K562 (cell line): ENCODE data around the gene SPANXB1. TPM values are rescaled to one million over a fixed set of nuclear protein-coding genes. Genes with fewer than 3 reads are reported as not detected.
"Not testable (repeated sequence)": the region's sequence is repeated elsewhere in the genome, so short reads cannot be mapped to it uniquely, and the experiment has no call there.

Experiments used
- ATAC-seq: fragments of 200-7000 bp; cut with Tn5 transposase; 3 replicates; pipeline ENCODE4 v1.9.1; 2020; ENCODE audit warnings: moderate library complexity
- Bru-seq: library from RNA; stranded (reverse); fragments of 400-500 nt; gene quantifications from one replicate; lab custom pipeline; 2021; lab: Mats Ljungman, UMichigan
- BruChase-seq, 2 experiments: library from RNA; stranded (reverse); fragments of 400-500 nt; gene quantifications; one replicate each; lab custom pipeline; 2021; lab: Mats Ljungman, UMichigan
- BruUV-seq: library from RNA; stranded (reverse); fragments of 400-500 nt; replicated peaks from 2 replicates; lab custom pipeline; 2021; lab: Mats Ljungman, UMichigan
- CTCF ChIA-PET: fragments of 300-600 bp; formaldehyde crosslinking; extraction: SDS; loops from one replicate; lab custom pipeline; 2021; ENCODE audit warnings: low intra/inter-chr PET ratio; lab: Yijun Ruan, JAX
- POLR2A ChIA-PET: fragments of 300-600, 350-650 bp; sonication (Branson Sonifier 250); formaldehyde crosslinking; extraction: SDS; loops from one replicate; lab custom pipeline; 2021; ENCODE audit warnings: antibody characterized with exemption, inconsistent platforms; lab: Yijun Ruan, JAX
- DNase-seq, 4 experiments: peaks; one replicate each; pipeline versions ENCODE4 v3.0.0 to v3.0.0-alpha.2; 2011 to 2018; ENCODE audit warnings: low spot score in 3 of 4, mixed read lengths in 3 of 4; ENCODE audit errors: extremely low read depth in 1 of 4
- FAIRE-seq: peaks from 2 replicates; lab custom pipeline; 2011; peaks lifted over from hg19 to GRCh38; lab: Jason Lieb, UNC
- H2AFZ ChIP-seq: 2 replicates; pipeline ENCODE4 v1.6.0; 2011; ENCODE audit warnings: low read depth, low read length, control low read depth, inconsistent platforms
- H3K27ac ChIP-seq: fragments of 200-600 bp; 3 replicates; pipeline ENCODE4 v1.8.0; 2011; ENCODE audit warnings: low read depth, mild to moderate bottlenecking, control low read depth, inconsistent platforms, low read length, moderate library complexity, mixed read lengths; ENCODE audit errors: extremely low read depth
- H3K27me3 ChIP-seq, 2 experiments: fragments of 300-600 bp in 1 of 2; 2 replicates in 1 of 2; 3 replicates in 1 of 2; pipeline versions ENCODE4 v1.6.0 to v1.8.0; 2011; ENCODE audit warnings: inconsistent platforms in 2 of 2, low read length in 2 of 2, mild to moderate bottlenecking in 1 of 2, mixed read lengths in 1 of 2, moderate library complexity in 1 of 2; ENCODE audit not compliant: control insufficient read depth in 2 of 2, insufficient read depth in 2 of 2
- H3K36me3 ChIP-seq: fragments of 300-600 bp; 3 replicates; pipeline ENCODE4 v1.8.0; 2011; ENCODE audit warnings: mild to moderate bottlenecking, low read length, inconsistent platforms; ENCODE audit not compliant: control insufficient read depth, insufficient read depth
- H3K4me1 ChIP-seq, 2 experiments: fragments of 200-600 bp in 1 of 2; replicated peaks in 1 of 2; 2 replicates in 1 of 2; 3 replicates in 1 of 2; pipeline versions ENCODE4 v1.5.1 to v1.8.0; 2011; ENCODE audit warnings: inconsistent platforms in 2 of 2, low read length in 2 of 2, mild to moderate bottlenecking in 1 of 2, mixed read lengths in 1 of 2, moderate library complexity in 1 of 2; ENCODE audit not compliant: control insufficient read depth in 2 of 2, insufficient read depth in 2 of 2
- H3K4me2 ChIP-seq: 2 replicates; pipeline ENCODE4 v1.6.1; 2011; ENCODE audit warnings: low read length, control low read depth, inconsistent platforms, mixed read lengths; ENCODE audit not compliant: insufficient read depth
- H3K4me3 ChIP-seq: fragments of 200-600 bp; sonication (generic), shearing (Covaris generic); 2 replicates; pipeline ENCODE4 v1.5.1; 2016; ENCODE audit warnings: control low read depth, inconsistent platforms
- H3K79me2 ChIP-seq: fragments of 200-600 bp; 3 replicates; pipeline ENCODE4 v1.8.0; 2011; ENCODE audit warnings: low read length, inconsistent platforms; ENCODE audit not compliant: control insufficient read depth, insufficient read depth
- H3K9ac ChIP-seq, 2 experiments: 2 replicates each; pipeline versions ENCODE4 v1.6.0 to v1.6.1; 2011; ENCODE audit warnings: low read depth in 2 of 2, low read length in 2 of 2, control low read depth in 1 of 2, inconsistent platforms in 1 of 2, mild to moderate bottlenecking in 1 of 2, mixed read lengths in 1 of 2; ENCODE audit not compliant: insufficient read depth in 1 of 2
- H3K9me1 ChIP-seq: one replicate; pipeline ENCODE4 v1.6.0; 2011; ENCODE audit warnings: inconsistent platforms, mild to moderate bottlenecking, low read length, moderate library complexity; ENCODE audit not compliant: control insufficient read depth, insufficient read depth
- H3K9me3 ChIP-seq: replicated peaks from 2 replicates; pipeline ENCODE4 v1.5.1; 2011; ENCODE audit warnings: low read depth, low read length, inconsistent platforms; ENCODE audit not compliant: control insufficient read depth, insufficient read depth
- H4K20me1 ChIP-seq: replicated peaks from 2 replicates; pipeline ENCODE4 v1.6.1; 2011; ENCODE audit warnings: low read length, inconsistent platforms, mixed read lengths; ENCODE audit not compliant: control insufficient read depth, insufficient read depth
- BHLHE40 ChIP-seq: IDR thresholded peaks from 2 replicates; pipeline ENCODE4 v1.6.1; 2011; ENCODE audit warnings: low read length, improper control_type of control experiment
- GABPB2 ChIP-seq: fragments of 250-450 bp; sonication (Bioruptor Pico); conservative IDR thresholded peaks from 2 replicates; pipeline ENCODE4 v1.5.1; 2021; ENCODE audit warnings: mild to moderate bottlenecking
- NCOA2 ChIP-seq, 2 experiments: fragments of 450-650 bp; IDR thresholded peaks; 2 replicates each; pipeline ENCODE4 v1.6.1; 2018; ENCODE audit warnings: mild to moderate bottlenecking in 2 of 2, moderate library complexity in 1 of 2; ENCODE audit not compliant: partially characterized antibody in 2 of 2
- NCOA4 ChIP-seq: fragments of 450-650 bp; IDR thresholded peaks from 2 replicates; pipeline ENCODE4 v1.6.1; 2018; ENCODE audit warnings: mild to moderate bottlenecking; ENCODE audit not compliant: partially characterized antibody
- NR1H2 ChIP-seq: sonication (generic); formaldehyde crosslinking; IDR thresholded peaks from 2 replicates; pipeline ENCODE4 v1.4.0; 2020; ENCODE audit warnings: mild to moderate bottlenecking, missing genetic modification reagents
- RBM34 ChIP-seq: fragments of 200-400 bp; formaldehyde crosslinking; IDR thresholded peaks from 2 replicates; pipeline ENCODE4 v1.6.1; 2018; ENCODE audit warnings: low read length, borderline replicate concordance; ENCODE audit not compliant: insufficient read depth
- SRSF7 ChIP-seq: fragments of 200-400 bp; formaldehyde crosslinking; optimal IDR thresholded peaks from 2 replicates; pipeline ENCODE3; 2017; ENCODE audit warnings: mild to moderate bottlenecking, low read depth, low read length
- ZNF133 ChIP-seq: fragments of 250-450 bp; sonication (Bioruptor Pico); IDR thresholded peaks from 2 replicates; pipeline ENCODE4 v1.4.0; 2020; ENCODE audit warnings: mild to moderate bottlenecking
- WGBS: fragments of 100-300 bp; shearing (Covaris generic); methylation state at CpG from one replicate; pipeline ENCODE4 v1.1.6; 2016; ENCODE audit warnings: low coverage, mixed read lengths; ENCODE audit not compliant: insufficient coverage; ENCODE audit errors: missing lambda C conversion rate; 5-methylcytosine and 5-hydroxymethylcytosine counted together
- in situ Hi-C: fragments of 300-500 bp; cut with MboI; formaldehyde crosslinking; loops from 4 replicates; pipeline ENCODE4 v1.15.0; 2018; ENCODE audit warnings: inconsistent platforms, mixed read lengths
- intact Hi-C: fragments of 100-400 bp; cut with micrococcal nuclease; formaldehyde crosslinking; loops from 2 replicates; pipeline ENCODE4 v1.14.2; 2022
- long read RNA-seq, 3 experiments: library from polyadenylated mRNA in 2 of 3; library from RNA in 1 of 3; unstranded in 2 of 3; stranded (forward) in 1 of 3; transcript quantifications; one replicate each; pipeline ENCODE4 v2.0.0, GENCODE V29; 2019 to 2022
- polyA minus RNA-seq, 3 experiments: library from RNA; depleted of rRNA, polyadenylated mRNA; stranded (reverse); fragments of >200 nt; gene quantifications; 2 replicates each; pipeline ENCODE4 v1.2.3, GENCODE V29; 2011
- polyA plus RNA-seq, 8 experiments: library from polyadenylated mRNA; depleted of rRNA in 4 of 8; stranded (reverse) in 5 of 8; unstranded in 3 of 8; fragments of >200 nt; fragmentation: Nextera tagmentation in 2 of 8; fragmentation: Illumina TruSeq in 1 of 8; extraction: Ambion mirVana in 2 of 8; extraction: Trizol in 1 of 8; gene quantifications; 2 replicates each; pipeline versions ENCODE4 v1.2.1 to v1.2.3, GENCODE V29; 2011 to 2014; ENCODE audit warnings: inconsistent platforms in 1 of 8, missing spikeins in 1 of 8
- total RNA-seq, 7 experiments: library from RNA; depleted of rRNA in 6 of 7; stranded (reverse); fragments of >200 nt in 6 of 7; fragmentation: Illumina TruSeq in 2 of 7; extraction: Trizol in 2 of 7; gene quantifications; 2 replicates each; pipeline versions ENCODE4 v1.2.1 to v1.2.3, GENCODE V29; 2011 to 2021; ENCODE audit warnings: low replicate concordance in 1 of 7
- TF ChIP-seq, protein P1 (sequence below), 2 experiments: IDR thresholded peaks; 2 replicates each; pipeline ENCODE4 v1.6.1; 2012; ENCODE audit warnings: improper control_type of control experiment in 2 of 2, low read depth in 2 of 2, low read length in 2 of 2, borderline replicate concordance in 1 of 2

SPANXB1 gene, protein sequence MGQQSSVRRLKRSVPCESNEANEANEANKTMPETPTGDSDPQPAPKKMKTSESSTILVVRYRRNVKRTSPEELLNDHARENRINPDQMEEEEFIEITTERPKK
- total RNA-seq (2011; cell fraction: chromatin; rRNA removed; ENCODE audit: low replicate concordance) = not detected in 2 replicates
- not detected in 2 replicates for total RNA-seq (2011; cell fraction: nucleolus; rRNA removed)
- total RNA-seq (2011; cell fraction: nucleoplasm; rRNA removed) = not detected in 2 replicates
- total RNA-seq (2014; rRNA removed) (1.1 TPM in 1 of 2 replicates, not detected in the other), total RNA-seq (2014; rRNA removed; fragmentation: Illumina TruSeq; extraction: Trizol) (not detected in 2 replicates), total RNA-seq (2015; rRNA removed; fragmentation: Illumina TruSeq; extraction: Trizol) (0.45 TPM in 1 of 2 replicates, not detected in the other), total RNA-seq (2021) (not detected in 2 replicates), polyA plus RNA-seq (2011; rRNA removed) (not detected in 2 replicates), polyA plus RNA-seq (2014; fragmentation: Illumina TruSeq; extraction: Trizol) (0.85 and 1.00 TPM in 2 replicates), polyA plus RNA-seq (2014; fragmentation: Nextera tagmentation; extraction: Ambion mirVana) (under 1 TPM; 0.70 to 0.83 TPM), polyA plus RNA-seq (2014; rRNA removed) (not detected in 2 replicates), polyA minus RNA-seq (2011; rRNA and poly(A)+ RNA removed) (not detected in 2 replicates), Bru-seq, nascent RNA (percentile 33 among the genes with signal in this experiment), BruChase-seq, experiment 1, labeled RNA remaining after a 2-hour chase (not detected), BruChase-seq, experiment 2, labeled RNA remaining after a 6-hour chase (not detected)
- polyA plus RNA-seq (2011; cell fraction: cytosol; rRNA removed) = not detected in 2 replicates
- polyA plus RNA-seq (2011; cell fraction: nucleus; rRNA removed) = not detected in 2 replicates
- polyA plus RNA-seq (2012) = 0.64 and 0.94 TPM in 2 replicates
- polyA minus RNA-seq (2011; cell fraction: cytosol; rRNA and poly(A)+ RNA removed) = not detected in 2 replicates
- polyA minus RNA-seq (2011; cell fraction: nucleus; rRNA and poly(A)+ RNA removed) = not detected in 2 replicates
- long read RNA-seq, experiment 1 = 0 reads
- long read RNA-seq, experiment 2 = 0 reads
- long read RNA-seq, experiment 3 = 0 reads

DNA sequence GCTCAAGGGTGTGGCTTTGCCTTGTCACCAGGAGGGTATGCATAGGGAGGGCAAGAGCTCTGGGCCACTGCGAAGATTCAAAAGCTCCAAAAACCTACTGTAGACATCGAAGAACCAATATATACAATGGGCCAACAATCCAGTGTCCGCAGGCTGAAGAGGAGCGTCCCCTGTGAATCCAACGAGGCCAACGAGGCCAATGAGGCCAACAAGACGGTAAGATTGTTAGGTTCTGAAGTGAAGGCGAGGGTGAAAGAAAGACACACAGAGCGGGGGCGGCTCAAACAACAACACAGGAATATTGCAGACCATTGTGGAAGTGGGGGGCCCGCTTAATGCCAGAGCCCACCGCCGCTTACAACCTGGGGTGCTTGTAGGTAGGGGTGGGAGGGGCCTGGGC lies at the start of gene SPANXB1:
SPANXB1 (plus strand) TSS at position 27 of the 400 bp plus-strand sequence; CDS start at position 127, 100 bp downstream.
- H3K9me3 ChIP-seq, FAIRE-seq, in situ Hi-C loops, ATAC-seq, H3K36me3 ChIP-seq, DNase-seq, H3K9ac ChIP-seq, H3K4me3 ChIP-seq, H4K20me1 ChIP-seq, CTCF ChIA-PET, POLR2A ChIA-PET, intact Hi-C loops, H3K27me3 ChIP-seq, H3K4me1 ChIP-seq, H3K79me2 ChIP-seq, H2AFZ ChIP-seq, H3K27ac ChIP-seq, BruUV-seq, H3K9me1 ChIP-seq, H3K4me2 ChIP-seq: not testable (repeated sequence)
- WGBS = 3% methylated on average over 10 of the region's 13 CpGs

DNA sequence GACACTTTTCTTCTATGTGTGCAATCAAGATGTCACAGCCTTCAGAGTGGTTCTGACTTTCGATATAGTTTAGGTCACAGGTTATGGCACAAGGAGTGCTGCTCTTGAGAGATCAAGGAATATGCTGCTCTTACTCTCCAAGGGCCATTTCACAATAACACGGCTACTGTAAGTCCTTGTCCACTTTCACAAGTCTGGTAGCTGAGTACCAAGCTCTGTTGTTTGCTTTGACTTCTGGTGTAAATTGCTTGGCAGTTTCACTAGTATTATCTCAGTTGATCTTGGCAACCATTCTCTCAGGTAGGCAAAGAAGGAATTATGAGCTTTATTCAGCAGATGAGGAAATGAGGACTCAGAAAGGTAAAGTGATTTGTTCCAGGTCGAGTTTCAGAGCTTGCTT lies 35.4 kb upstream of the SPANXB1 start:
- FAIRE-seq (no peak), DNase-seq (no peak), ATAC-seq (no peak)
- Histone ChIP-seq H2AFZ (no peak overlapping the region), H3K9ac (no peak overlapping the region), H3K27me3 (no peaks in the 10 kb centered on the region), H3K4me2 (no peak overlapping the region), H3K4me3 (no peak overlapping the region), H3K4me1 (no peaks in the 10 kb centered on the region), H3K9me3 (no peaks in the 10 kb centered on the region), H3K9me1 (no peaks in the 10 kb centered on the region), H3K79me2 (no peaks in the 10 kb centered on the region), H3K36me3 (no peaks in the 10 kb centered on the region), H3K27ac (no peak overlapping the region), H4K20me1 (no peaks in the 10 kb centered on the region)
- in situ Hi-C loops = no loop called here
- no TSS peak for BruUV-seq
- ChIA-PET CTCF (no interaction called here), POLR2A (no interaction called here)
- intact Hi-C loops = no loop called here
- 0% methylated on average over 3 of the region's 3 CpGs for WGBS
- no peak for TF ChIP-seq BHLHE40
- no peak for TF ChIP-seq GABPB2 (CRISPR knock-in tag)
- no peak for TF ChIP-seq ZNF133 (CRISPR knock-in tag)
- no peak for TF ChIP-seq NCOA2 (IDR thresholded peaks at IDR 0.05; ENCODE audit: partially characterized antibody in 2 of 2)
- no peak for TF ChIP-seq NR1H2 (CRISPR knock-in tag)
- no peak for TF ChIP-seq NCOA4
- TF ChIP-seq SRSF7 = no peak
- TF ChIP-seq, protein P1, sequence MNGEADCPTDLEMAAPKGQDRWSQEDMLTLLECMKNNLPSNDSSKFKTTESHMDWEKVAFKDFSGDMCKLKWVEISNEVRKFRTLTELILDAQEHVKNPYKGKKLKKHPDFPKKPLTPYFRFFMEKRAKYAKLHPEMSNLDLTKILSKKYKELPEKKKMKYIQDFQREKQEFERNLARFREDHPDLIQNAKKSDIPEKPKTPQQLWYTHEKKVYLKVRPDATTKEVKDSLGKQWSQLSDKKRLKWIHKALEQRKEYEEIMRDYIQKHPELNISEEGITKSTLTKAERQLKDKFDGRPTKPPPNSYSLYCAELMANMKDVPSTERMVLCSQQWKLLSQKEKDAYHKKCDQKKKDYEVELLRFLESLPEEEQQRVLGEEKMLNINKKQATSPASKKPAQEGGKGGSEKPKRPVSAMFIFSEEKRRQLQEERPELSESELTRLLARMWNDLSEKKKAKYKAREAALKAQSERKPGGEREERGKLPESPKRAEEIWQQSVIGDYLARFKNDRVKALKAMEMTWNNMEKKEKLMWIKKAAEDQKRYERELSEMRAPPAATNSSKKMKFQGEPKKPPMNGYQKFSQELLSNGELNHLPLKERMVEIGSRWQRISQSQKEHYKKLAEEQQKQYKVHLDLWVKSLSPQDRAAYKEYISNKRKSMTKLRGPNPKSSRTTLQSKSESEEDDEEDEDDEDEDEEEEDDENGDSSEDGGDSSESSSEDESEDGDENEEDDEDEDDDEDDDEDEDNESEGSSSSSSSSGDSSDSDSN (IDR thresholded peaks at IDR 0.05; ENCODE audit: borderline replicate concordance in 1 of 2, low read depth in 2 of 2, low read length in 2 of 2) = no peak
- TF ChIP-seq RBM34 = no peak
